Measurements from ENCODE around the gene HAAO.

HAAO gene

DNA sequence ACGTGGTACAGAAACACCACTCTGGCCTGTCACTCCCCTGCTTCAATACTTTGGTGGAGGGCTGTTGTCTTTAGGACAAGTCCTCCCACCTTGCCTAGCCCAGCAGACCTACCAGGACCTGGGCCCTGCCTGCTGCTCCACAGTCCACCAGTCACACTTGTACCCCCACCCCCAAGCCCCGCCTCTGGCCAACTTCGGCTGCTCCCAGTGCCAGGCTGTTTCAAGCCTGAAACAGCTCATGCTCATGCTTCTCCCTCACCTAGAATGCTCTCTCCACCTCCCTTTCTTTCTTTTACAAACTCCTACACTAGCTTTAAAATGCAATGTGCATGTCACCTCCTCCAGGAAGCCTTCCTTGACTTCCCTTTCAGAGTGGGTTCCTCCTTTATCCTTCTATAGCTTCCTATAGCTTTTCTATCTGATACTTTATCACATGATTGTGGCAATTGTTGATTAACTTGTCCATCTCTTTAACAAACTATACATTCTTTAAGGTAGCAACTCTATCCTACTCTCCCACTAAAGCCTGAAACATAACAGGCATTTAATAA is 23.6 kb downstream of the HAAO start:
- FAIRE-seq (no peak), DNase-seq (ENCODE audit: insufficient read length, low spot score) (no peak)
- TF ChIP-seq, protein P1, sequence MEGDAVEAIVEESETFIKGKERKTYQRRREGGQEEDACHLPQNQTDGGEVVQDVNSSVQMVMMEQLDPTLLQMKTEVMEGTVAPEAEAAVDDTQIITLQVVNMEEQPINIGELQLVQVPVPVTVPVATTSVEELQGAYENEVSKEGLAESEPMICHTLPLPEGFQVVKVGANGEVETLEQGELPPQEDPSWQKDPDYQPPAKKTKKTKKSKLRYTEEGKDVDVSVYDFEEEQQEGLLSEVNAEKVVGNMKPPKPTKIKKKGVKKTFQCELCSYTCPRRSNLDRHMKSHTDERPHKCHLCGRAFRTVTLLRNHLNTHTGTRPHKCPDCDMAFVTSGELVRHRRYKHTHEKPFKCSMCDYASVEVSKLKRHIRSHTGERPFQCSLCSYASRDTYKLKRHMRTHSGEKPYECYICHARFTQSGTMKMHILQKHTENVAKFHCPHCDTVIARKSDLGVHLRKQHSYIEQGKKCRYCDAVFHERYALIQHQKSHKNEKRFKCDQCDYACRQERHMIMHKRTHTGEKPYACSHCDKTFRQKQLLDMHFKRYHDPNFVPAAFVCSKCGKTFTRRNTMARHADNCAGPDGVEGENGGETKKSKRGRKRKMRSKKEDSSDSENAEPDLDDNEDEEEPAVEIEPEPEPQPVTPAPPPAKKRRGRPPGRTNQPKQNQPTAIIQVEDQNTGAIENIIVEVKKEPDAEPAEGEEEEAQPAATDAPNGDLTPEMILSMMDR (IDR thresholded peaks at IDR 0.05; ENCODE audit: insufficient read depth, missing control alignments): no peak

GRCh38 chr2:42767899-42768705 is 24.3 kb downstream of the HAAO start:
- DNase-seq (ENCODE audit: insufficient read length, low spot score) (no peak), FAIRE-seq (no peak)
- TF ChIP-seq, protein P1 (IDR thresholded peaks at IDR 0.05; ENCODE audit: insufficient read depth, missing control alignments): no peak

DNA sequence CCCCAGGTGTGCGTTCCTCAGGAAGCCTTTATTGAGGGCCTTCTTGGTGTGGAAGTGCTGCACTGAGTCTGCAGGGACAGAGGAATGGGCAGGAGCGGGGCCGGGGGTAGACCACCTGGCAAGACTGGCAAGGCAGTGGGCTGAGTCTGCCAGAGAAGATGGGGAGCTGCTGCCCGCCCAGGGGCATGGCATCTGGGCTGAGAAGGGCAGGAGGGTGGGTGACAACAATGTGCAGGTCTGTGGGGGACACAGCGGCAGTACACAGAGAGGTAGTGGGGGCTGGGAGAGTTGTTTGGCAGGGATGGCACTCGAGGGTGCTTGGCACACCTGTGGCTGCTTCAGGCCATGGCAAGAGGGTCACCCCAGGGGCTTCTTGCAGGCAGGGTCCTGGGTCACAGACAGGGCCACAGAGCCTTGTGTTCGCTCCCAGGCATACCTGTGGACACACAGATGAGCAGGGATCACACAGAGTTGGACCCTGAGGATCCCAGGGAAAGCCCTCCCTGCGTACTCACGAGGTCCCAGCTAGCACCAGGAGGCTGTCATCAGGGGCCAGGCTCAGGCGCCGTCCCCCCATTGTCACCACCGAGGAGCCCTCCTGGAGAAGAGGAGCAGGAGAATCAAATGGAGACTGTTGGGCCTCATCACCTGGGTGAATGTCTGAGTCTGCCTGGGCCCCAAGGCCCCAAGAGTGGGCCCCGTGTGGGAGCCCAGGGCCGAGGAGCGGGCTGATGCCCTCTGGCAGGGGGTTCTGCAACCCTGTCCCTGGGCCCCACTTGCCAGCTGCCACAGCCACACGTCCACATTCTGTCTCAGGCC is 25.1 kb downstream of the HAAO start:
- FAIRE-seq (no peak), DNase-seq (ENCODE audit: insufficient read length, low spot score) (no peak)
- TF ChIP-seq, protein P1 (IDR thresholded peaks at IDR 0.05; ENCODE audit: insufficient read depth, missing control alignments): no peak

DNA sequence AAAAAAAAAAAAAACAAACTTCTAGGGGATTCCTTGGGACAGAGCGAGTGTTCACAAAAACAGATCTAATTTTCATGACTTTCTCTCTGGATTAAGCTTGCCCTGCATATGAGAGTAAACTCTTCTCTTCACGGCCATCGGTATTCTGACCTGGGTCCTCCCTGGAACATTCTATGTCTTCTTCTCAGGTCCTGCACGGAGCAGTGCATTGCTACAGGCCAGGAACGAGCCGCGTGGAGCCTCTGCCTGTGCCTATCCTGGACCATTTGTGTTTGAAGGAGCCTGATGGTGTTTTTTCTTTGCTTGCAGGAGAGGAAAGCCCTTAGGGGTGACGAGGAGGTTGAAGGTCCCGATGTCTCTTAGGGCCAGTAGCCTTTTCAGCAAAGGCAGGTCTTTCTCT is 26.7 kb downstream of the HAAO start:
- TF ChIP-seq, protein P1 (IDR thresholded peaks at IDR 0.05; ENCODE audit: insufficient read depth, missing control alignments): no peak
- DNase-seq (ENCODE audit: insufficient read length, low spot score): no peak
- FAIRE-seq: no peak

- FAIRE-seq: no peak
- TF ChIP-seq, protein P1 (IDR thresholded peaks at IDR 0.05; ENCODE audit: insufficient read depth, missing control alignments): no peak
- DNase-seq (ENCODE audit: insufficient read length, low spot score): no peak
These were observed 27.5 kb downstream of the HAAO start for GRCh38 chr2:42764901-42765300.

DNA sequence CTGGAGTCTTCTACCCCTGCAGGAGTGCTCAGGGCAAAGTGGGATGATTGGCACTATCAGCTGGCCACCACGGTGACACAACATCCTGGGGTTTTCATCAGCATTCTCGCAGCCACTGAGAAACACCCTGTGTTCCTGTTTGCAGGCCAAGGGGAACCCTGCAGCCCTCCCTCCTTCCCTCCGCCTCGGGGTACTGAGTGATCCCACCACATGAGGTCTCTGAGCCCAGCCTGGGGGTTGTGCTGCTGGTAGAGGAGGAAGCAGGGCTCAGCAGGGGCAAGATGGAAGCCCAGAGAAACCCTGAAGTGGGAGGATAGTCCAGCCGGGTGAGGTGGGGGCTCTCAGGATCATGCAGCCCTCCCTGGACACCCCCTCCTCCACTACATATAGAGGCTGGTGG is 28.3 kb downstream of the HAAO start, which contains the start of gene OXER1:
OXER1 (minus strand) TSS at position 40 of the 400 bp plus-strand sequence. CDS start 73 bp downstream, outside the sequence.
- TF ChIP-seq, protein P1 (IDR thresholded peaks at IDR 0.05; ENCODE audit: insufficient read depth, missing control alignments): no peak
- DNase-seq (ENCODE audit: insufficient read length, low spot score) (no peak), FAIRE-seq (no peak)
